Activated B cell treated with CpG ODN at 0.5 μM for 24 hours (primary cell): ENCODE data around the gene CDH1. TPM values are rescaled to one million over a fixed set of nuclear protein-coding genes. Genes with fewer than 3 reads are reported as not detected.
"Not testable (repeated sequence)": the region's sequence is repeated elsewhere in the genome, so short reads cannot be mapped to it uniquely, and the experiment has no call there.

Experiments
- ATAC-seq: fragments of 200-7000 bp; cut with Tn5 transposase; one replicate; pipeline ENCODE4 v1.10.0; 2021; ENCODE audit warnings: low read depth, mild to moderate bottlenecking, moderate library complexity
- CTCF ChIA-PET: fragments of 350-600 bp; sonication (Branson Sonifier 250); formaldehyde crosslinking; loops from one replicate; lab custom pipeline; 2021; ENCODE audit warnings: antibody characterized with exemption; lab: Charles Lee
- POLR2A ChIA-PET: fragments of 350-600 bp; sonication (Branson Sonifier 250); formaldehyde crosslinking; loops from one replicate; lab custom pipeline; 2021; ENCODE audit warnings: antibody characterized with exemption; lab: Charles Lee
- DNase-seq: peaks from one replicate; pipeline ENCODE4 v3.0.0; 2022
- H3K27ac Mint-ChIP-seq: one replicate; pipeline ENCODE4 v1.8.0; 2020; ENCODE audit warnings: mixed read lengths
- H3K27me3 Mint-ChIP-seq: one replicate; pipeline ENCODE4 v1.8.0; 2021; ENCODE audit warnings: mixed read lengths
- H3K36me3 Mint-ChIP-seq: one replicate; pipeline ENCODE4 v1.8.0; 2021; ENCODE audit warnings: low read depth, mixed read lengths
- H3K4me1 Mint-ChIP-seq: one replicate; pipeline ENCODE4 v1.8.0; 2021; ENCODE audit warnings: mixed read lengths
- H3K4me3 Mint-ChIP-seq: one replicate; pipeline ENCODE4 v1.8.0; 2020; ENCODE audit warnings: mild to moderate bottlenecking, mixed read lengths
- H3K9me3 Mint-ChIP-seq: one replicate; pipeline ENCODE4 v1.8.0; 2020; ENCODE audit warnings: mixed read lengths
- intact Hi-C: fragments of 100-400 bp; cut with micrococcal nuclease; formaldehyde crosslinking; loops from one replicate; pipeline ENCODE4 v1.15.1; 2024
- total RNA-seq: library from RNA; stranded (reverse); gene quantifications from 2 replicates; pipeline ENCODE4 v1.2.3, GENCODE V29; 2022
- TF ChIP-seq, protein P1 (sequence below): fragments of 200-600 bp; IDR thresholded peaks from one replicate; pipeline ENCODE4 v1.8.0; 2022; ENCODE audit warnings: antibody characterized with exemption, mild to moderate bottlenecking

Gene CDH1
- total RNA-seq, 1 donor from 2014 or later, result 8.2 TPM

DNA sequence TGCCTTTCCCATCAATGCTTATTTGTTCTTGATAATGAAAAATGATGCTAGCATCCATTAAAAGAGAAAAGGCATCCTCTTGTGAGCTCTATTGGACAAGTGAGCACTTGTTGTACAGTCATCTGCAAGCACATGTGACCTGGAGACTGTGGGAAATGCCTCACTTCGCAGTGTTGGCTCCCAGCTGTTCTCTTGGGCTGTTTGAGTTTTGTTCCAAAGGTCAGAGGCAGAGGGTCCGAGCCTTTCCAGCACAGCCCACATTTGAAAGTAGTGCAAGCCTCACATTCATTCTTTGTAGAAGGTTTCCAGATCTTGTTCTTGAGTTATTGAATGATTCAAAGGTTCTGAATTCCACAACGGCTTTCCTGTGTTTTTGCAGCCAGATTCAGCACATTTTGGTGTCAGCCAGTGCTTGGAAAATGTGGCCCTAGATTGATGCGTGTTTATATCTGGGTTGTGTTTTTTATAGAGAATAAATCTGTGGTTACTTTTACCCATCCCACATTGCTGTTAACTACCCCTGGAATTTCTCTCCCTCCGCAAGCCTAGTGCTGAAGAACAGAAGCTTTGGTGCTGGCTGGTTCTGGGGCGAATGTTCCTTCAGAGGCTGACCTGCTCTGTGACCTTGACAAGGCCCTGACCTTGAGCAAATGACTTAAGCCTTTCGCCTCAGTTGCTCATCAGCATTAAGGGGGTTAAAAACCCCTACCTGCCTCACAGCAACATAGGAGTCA lies 49.8 kb downstream of the CDH1 start:
- H3K27ac Mint-ChIP-seq, result no peak overlapping the region

DNA sequence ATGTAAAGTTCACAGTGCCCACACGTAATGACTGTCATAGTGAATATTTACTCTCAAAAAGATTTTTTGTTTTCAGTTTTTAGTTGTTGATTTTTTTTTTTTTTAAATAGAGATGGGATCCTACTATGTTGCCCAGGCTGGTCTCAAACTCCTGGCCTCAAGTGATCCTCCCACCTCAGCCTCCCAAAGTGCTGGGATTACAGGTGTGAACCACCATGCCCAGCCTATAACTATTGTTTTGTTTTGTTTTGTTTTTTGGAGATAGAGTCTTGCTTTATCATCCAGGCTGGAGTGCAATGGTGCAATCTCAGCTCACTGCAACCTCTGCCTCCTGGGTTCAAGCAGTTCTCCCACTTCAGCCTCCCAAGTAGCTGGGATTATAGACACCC lies 50.3 kb downstream of the CDH1 start:
- CTCF ChIA-PET, result interaction anchor here (0.9 kb wide), 1 partner anchor 13 kb away, joined by 3 read pairs; no protein-coding TSS in a partner anchor
- not testable (repeated sequence) for ATAC-seq

More for the DNA sequence above, 49.8 kb downstream of the CDH1 start:
- ATAC-seq (no peak), DNase-seq (no peak)
- Mint-ChIP-seq H3K36me3 (no peaks in the 10 kb centered on the region), H3K4me1 (peaks cover 9% of the 10 kb centered on the region), H3K27me3 (peaks cover 4% of the 10 kb centered on the region), H3K9me3 (no peaks in the 10 kb centered on the region), H3K4me3 (no peak overlapping the region)
- ChIA-PET POLR2A (no interaction called here), CTCF (interaction anchor here (0.9 kb wide), 1 partner anchor 13 kb away, joined by 3 read pairs; no protein-coding TSS in a partner anchor)
- intact Hi-C loops, result no loop called here
- TF ChIP-seq, protein P1, sequence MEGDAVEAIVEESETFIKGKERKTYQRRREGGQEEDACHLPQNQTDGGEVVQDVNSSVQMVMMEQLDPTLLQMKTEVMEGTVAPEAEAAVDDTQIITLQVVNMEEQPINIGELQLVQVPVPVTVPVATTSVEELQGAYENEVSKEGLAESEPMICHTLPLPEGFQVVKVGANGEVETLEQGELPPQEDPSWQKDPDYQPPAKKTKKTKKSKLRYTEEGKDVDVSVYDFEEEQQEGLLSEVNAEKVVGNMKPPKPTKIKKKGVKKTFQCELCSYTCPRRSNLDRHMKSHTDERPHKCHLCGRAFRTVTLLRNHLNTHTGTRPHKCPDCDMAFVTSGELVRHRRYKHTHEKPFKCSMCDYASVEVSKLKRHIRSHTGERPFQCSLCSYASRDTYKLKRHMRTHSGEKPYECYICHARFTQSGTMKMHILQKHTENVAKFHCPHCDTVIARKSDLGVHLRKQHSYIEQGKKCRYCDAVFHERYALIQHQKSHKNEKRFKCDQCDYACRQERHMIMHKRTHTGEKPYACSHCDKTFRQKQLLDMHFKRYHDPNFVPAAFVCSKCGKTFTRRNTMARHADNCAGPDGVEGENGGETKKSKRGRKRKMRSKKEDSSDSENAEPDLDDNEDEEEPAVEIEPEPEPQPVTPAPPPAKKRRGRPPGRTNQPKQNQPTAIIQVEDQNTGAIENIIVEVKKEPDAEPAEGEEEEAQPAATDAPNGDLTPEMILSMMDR, result no peak

GRCh38 chr16:68790130-68790761 lies 53.2 kb downstream of the CDH1 start:
- intact Hi-C loops, result no loop called here
- ChIA-PET CTCF (interaction anchor here (1.8 kb wide), 1 partner anchor 10 kb away, joined by 4 read pairs; no protein-coding TSS in a partner anchor), POLR2A (no interaction called here)
- ATAC-seq (no peak), DNase-seq (no peak)
- Mint-ChIP-seq H3K4me3 (no peak overlapping the region), H3K27me3 (peaks cover 4% of the 10 kb centered on the region), H3K27ac (no peak overlapping the region), H3K4me1 (no peaks in the 10 kb centered on the region), H3K36me3 (no peaks in the 10 kb centered on the region), H3K9me3 (no peaks in the 10 kb centered on the region)
- TF ChIP-seq, protein P1, result no peak

More for the DNA sequence above, 50.3 kb downstream of the CDH1 start:
- intact Hi-C loops, POLR2A ChIA-PET, H3K36me3 Mint-ChIP-seq, DNase-seq, H3K27me3 Mint-ChIP-seq, H3K9me3 Mint-ChIP-seq, H3K27ac Mint-ChIP-seq, H3K4me1 Mint-ChIP-seq, H3K4me3 Mint-ChIP-seq: not testable (repeated sequence)

GRCh38 chr16:68790944-68791343 lies 53.9 kb downstream of the CDH1 start:
- Mint-ChIP-seq H3K4me1 (no peaks in the 10 kb centered on the region), H3K9me3 (no peaks in the 10 kb centered on the region), H3K27ac (no peak overlapping the region), H3K36me3 (no peaks in the 10 kb centered on the region), H3K27me3 (peaks cover 6% of the 10 kb centered on the region), H3K4me3 (no peak overlapping the region)
- ChIA-PET POLR2A (no interaction called here), CTCF (interaction anchor here (1.1 kb wide), 1 partner anchor 9 kb away, joined by 3 read pairs; no protein-coding TSS in a partner anchor)
- DNase-seq, result no peak
- TF ChIP-seq, protein P1, result no peak
- ATAC-seq, result no peak
- intact Hi-C loops, result no loop called here

GRCh38 chr16:68792465-68793324 lies 55.6 kb downstream of the CDH1 start:
- no peak for ATAC-seq
- ChIA-PET POLR2A (no interaction called here), CTCF (no interaction called here)
- DNase-seq, result no peak
- TF ChIP-seq, protein P1, result no peak
- Mint-ChIP-seq H3K4me1 (no peaks in the 10 kb centered on the region), H3K4me3 (no peak overlapping the region), H3K27me3 (peaks cover 6% of the 10 kb centered on the region), H3K27ac (no peak overlapping the region), H3K9me3 (no peaks in the 10 kb centered on the region), H3K36me3 (no peaks in the 10 kb centered on the region)
- intact Hi-C loops, result no loop called here
